SK-N-SH (cell line): ENCODE measurements around the gene BBLN. TPM values are rescaled to one million over a fixed set of nuclear protein-coding genes. Genes with fewer than 3 reads are reported as not detected.

ENCODE experiments used
- CTCF ChIA-PET: fragments of 300-600, 350-600 bp; formaldehyde crosslinking; extraction: SDS; loops from one replicate; lab custom pipeline; 2021; lab: Yijun Ruan, JAX
- POLR2A ChIA-PET: fragments of 350-600 bp; sonication (Branson Sonifier 250); formaldehyde crosslinking; extraction: SDS; loops from one replicate; lab custom pipeline; 2020; ENCODE audit warnings: antibody characterized with exemption, inconsistent platforms; lab: Yijun Ruan, JAX
- DNase-seq: peaks from one replicate; pipeline ENCODE4 v3.0.0; 2012
- H2AFZ ChIP-seq: fragments of 200-600 bp; sonication (generic); 2 replicates; pipeline ENCODE4 v1.8.1; 2016; ENCODE audit warnings: antibody characterized with exemption, mild to moderate bottlenecking, low read depth
- H3F3A ChIP-seq: fragments of 200-600 bp; sonication (generic); replicated peaks from 2 replicates; pipeline ENCODE3; 2016; ENCODE audit warnings: antibody characterized with exemption, mild to moderate bottlenecking; ENCODE audit not compliant: insufficient read depth
- H3K27ac ChIP-seq, 2 experiments: fragments of 200-500 bp in 1 of 2; fragments of 200-600 bp in 1 of 2; sonication (Bioruptor generic) in 1 of 2; sonication (generic), shearing (Covaris generic) in 1 of 2; 2 replicates each; pipeline versions ENCODE4 v1.5.1 to v1.6.1; 2014 to 2016; ENCODE audit warnings: low read depth in 2 of 2, inconsistent platforms in 1 of 2, low read length in 1 of 2, mild to moderate bottlenecking in 1 of 2, mixed read lengths in 1 of 2
- H3K27me3 ChIP-seq: fragments of 200-600 bp; sonication (generic), shearing (Covaris generic); 2 replicates; pipeline ENCODE4 v1.6.1; 2016; ENCODE audit warnings: mixed run types; ENCODE audit not compliant: insufficient read depth
- H3K36me3 ChIP-seq, 2 experiments: fragments of 200-500 bp in 1 of 2; fragments of 200-600 bp in 1 of 2; sonication (Bioruptor generic) in 1 of 2; sonication (generic) in 1 of 2; replicated peaks in 1 of 2; 2 replicates each; pipeline versions ENCODE3 to v1.5.1; 2014 to 2016; ENCODE audit warnings: low read length in 1 of 2, mild to moderate bottlenecking in 1 of 2; ENCODE audit not compliant: insufficient read depth in 2 of 2, control insufficient read depth in 1 of 2
- H3K4me1 ChIP-seq, 2 experiments: fragments of 200-500 bp in 1 of 2; fragments of 200-600 bp in 1 of 2; sonication (Bioruptor generic) in 1 of 2; sonication (generic), shearing (Covaris generic) in 1 of 2; 2 replicates each; pipeline versions ENCODE4 v1.5.1 to v1.6.1; 2014 to 2016; ENCODE audit warnings: low read depth in 1 of 2, low read length in 1 of 2, mixed run types in 1 of 2; ENCODE audit not compliant: insufficient read depth in 2 of 2, control insufficient read depth in 1 of 2
- H3K4me2 ChIP-seq: fragments of 200-600 bp; sonication (generic), shearing (Covaris generic); 2 replicates; pipeline ENCODE4 v1.6.1; 2017; ENCODE audit warnings: mixed run types
- H3K4me3 ChIP-seq, 2 experiments: fragments of 200-500 bp in 1 of 2; fragments of 200-600 bp in 1 of 2; sonication (Bioruptor generic) in 1 of 2; sonication (generic), shearing (Covaris generic) in 1 of 2; 2 replicates each; pipeline versions ENCODE4 v1.5.1 to v1.8.1; 2014 to 2016; ENCODE audit warnings: low read depth in 2 of 2, inconsistent platforms in 1 of 2, low read length in 1 of 2, mild to moderate bottlenecking in 1 of 2, mixed read lengths in 1 of 2, moderate library complexity in 1 of 2
- H3K79me2 ChIP-seq: fragments of 200-600 bp; sonication (generic); 2 replicates; pipeline ENCODE4 v1.8.1; 2017; ENCODE audit warnings: mild to moderate bottlenecking; ENCODE audit not compliant: insufficient read depth
- H3K9ac ChIP-seq: fragments of 200-600 bp; sonication (generic); 2 replicates; pipeline ENCODE4 v1.6.1; 2017; ENCODE audit warnings: mixed run types
- H3K9me2 ChIP-seq: fragments of 200-600 bp; sonication (generic); 2 replicates; pipeline ENCODE4 v1.6.1; 2017; ENCODE audit warnings: mixed run types
- H3K9me3 ChIP-seq: fragments of 200-600 bp; sonication (generic); 2 replicates; pipeline ENCODE4 v1.6.1; 2017; ENCODE audit warnings: mixed run types, mild to moderate bottlenecking, moderate library complexity
- H4K20me1 ChIP-seq: fragments of 200-600 bp; sonication (generic); 2 replicates; pipeline ENCODE4 v1.6.1; 2017; ENCODE audit warnings: mild to moderate bottlenecking, mixed run types; ENCODE audit not compliant: insufficient read depth
- CHD2 ChIP-seq: fragments of 150-350 bp; IDR thresholded peaks from 2 replicates; pipeline ENCODE4 v1.6.1; 2018; ENCODE audit warnings: low read length; ENCODE audit not compliant: partially characterized antibody
- ELF1 ChIP-seq: IDR thresholded peaks from 2 replicates; pipeline ENCODE4 v1.4.0; 2012
- EP300 ChIP-seq, 2 experiments: IDR thresholded peaks; 2 replicates each; pipeline versions ENCODE4 v1.4.0 to v1.6.1; 2012; ENCODE audit warnings: borderline replicate concordance in 1 of 2, low read depth in 1 of 2, low read length in 1 of 2
- EZH2phosphoT487 ChIP-seq: fragments of 200-600 bp; sonication (generic); IDR thresholded peaks from 2 replicates; pipeline ENCODE4 v1.6.1; 2017; ENCODE audit warnings: low read depth, mixed run types, mild to moderate bottlenecking, antibody characterized with exemption, moderate library complexity, borderline replicate concordance
- FOXJ3 ChIP-seq: sonication (generic); formaldehyde crosslinking; IDR thresholded peaks from 2 replicates; pipeline ENCODE4 v1.5.1; 2020; ENCODE audit warnings: mild to moderate bottlenecking, missing genetic modification reagents
- GABPA ChIP-seq: IDR thresholded peaks from 2 replicates; pipeline ENCODE4 v1.4.0; 2012; ENCODE audit warnings: low read depth, mild to moderate bottlenecking
- GATA2 ChIP-seq: sonication (generic); formaldehyde crosslinking; IDR thresholded peaks from 2 replicates; pipeline ENCODE4 v1.5.0; 2020; ENCODE audit warnings: mild to moderate bottlenecking, missing genetic modification reagents
- JUND ChIP-seq: IDR thresholded peaks from 2 replicates; pipeline ENCODE4 v1.4.0; 2012
- NFIC ChIP-seq: IDR thresholded peaks from 2 replicates; pipeline ENCODE4 v1.4.0; 2012; ENCODE audit warnings: borderline replicate concordance
- NRF1 ChIP-seq: IDR thresholded peaks from 2 replicates; pipeline ENCODE4 v1.6.1; 2012; ENCODE audit warnings: low read depth, mild to moderate bottlenecking, low read length
- PBX3 ChIP-seq: IDR thresholded peaks from 2 replicates; pipeline ENCODE4; 2012
- POLR2AphosphoS5 ChIP-seq: IDR thresholded peaks from 2 replicates; pipeline ENCODE4 v1.6.1; 2012; ENCODE audit warnings: low read depth, low read length
- RAD21 ChIP-seq: IDR thresholded peaks from 2 replicates; pipeline ENCODE4 v1.6.1; 2012; ENCODE audit warnings: mild to moderate bottlenecking, low read length
- REST ChIP-seq: IDR thresholded peaks from 2 replicates; pipeline ENCODE4 v1.6.1; 2012; ENCODE audit warnings: mild to moderate bottlenecking, low read depth, low read length, moderate library complexity
- RFX5 ChIP-seq: IDR thresholded peaks from 2 replicates; pipeline ENCODE4 v1.6.1; 2012; ENCODE audit warnings: mild to moderate bottlenecking, improper control_type of control experiment, low read length
- RXRA ChIP-seq: IDR thresholded peaks from 2 replicates; pipeline ENCODE4 v1.4.0; 2012; ENCODE audit warnings: low read depth, mild to moderate bottlenecking, borderline replicate concordance
- SMC3 ChIP-seq: IDR thresholded peaks from 2 replicates; pipeline ENCODE4 v1.6.1; 2012; ENCODE audit warnings: low read depth, low read length, improper control_type of control experiment
- TAF1 ChIP-seq: IDR thresholded peaks from 2 replicates; pipeline ENCODE4 v1.6.1; 2012; ENCODE audit warnings: low read depth, mild to moderate bottlenecking, low read length, moderate library complexity, borderline replicate concordance
- TCF12 ChIP-seq: IDR thresholded peaks from 2 replicates; pipeline ENCODE4 v1.4.0; 2012
- TEAD4 ChIP-seq: IDR thresholded peaks from 2 replicates; pipeline ENCODE4 v1.4.0; 2012; ENCODE audit warnings: mild to moderate bottlenecking, borderline replicate concordance; ENCODE audit not compliant: insufficient read depth
- USF2 ChIP-seq: fragments of 150-350 bp; IDR thresholded peaks from 2 replicates; pipeline ENCODE4 v1.6.1; 2017; ENCODE audit warnings: antibody characterized with exemption, low read length, low read depth, borderline replicate concordance
- YY1 ChIP-seq: IDR thresholded peaks from 2 replicates; pipeline ENCODE4 v1.4.0; 2012; ENCODE audit warnings: low read depth, mild to moderate bottlenecking
- WGBS: methylation state at CpG from one replicate; pipeline ENCODE4 v1.1.6; 2017; ENCODE audit warnings: low lambda C conversion rate; 5-methylcytosine and 5-hydroxymethylcytosine counted together
- polyA plus RNA-seq, 3 experiments: library from polyadenylated mRNA; depleted of rRNA; stranded (reverse); fragments of >200 nt; gene quantifications; 2 replicates each; pipeline ENCODE4 v1.2.3, GENCODE V29; 2012

BBLN gene
- polyA plus RNA-seq, 1 of the 3 experiments (the other 2 are of a cell fraction): 109 TPM

- Histone ChIP-seq H3K9me2 (no peaks in the 10 kb centered on the region), H3K4me1 (peaks cover 0 to 20% of the 10 kb centered on the region in 2 experiments; a peak in 1 of 4 replicates), H3K9me3 (no peaks in the 10 kb centered on the region), H4K20me1 (no peaks in the 10 kb centered on the region), H3K27me3 (no peaks in the 10 kb centered on the region), H3K36me3 (no peaks in the 10 kb centered on the region), H3K4me3 (no peak overlapping the region), H3K27ac (no peak overlapping the region), H3K4me2 (no peak overlapping the region), H3K79me2 (peaks cover 24% of the 10 kb centered on the region), H2AFZ (no peak overlapping the region), H3F3A (peaks cover 16% of the 10 kb centered on the region), H3K9ac (no peak overlapping the region)
- WGBS: 81% methylated on average over 13 of the region's 13 CpGs
- ChIA-PET POLR2A (interaction anchor here (1.6 kb wide), 1 partner anchor 11 kb away, joined by 5 read pairs; the partner anchor contains the start of gene CIZ1), CTCF (interaction anchor here (0.7 to 2.7 kb wide), 4 partner anchors 10 to 54 kb away, joined by 3 to 10 read pairs (median 5); no protein-coding TSS in a partner anchor)
- DNase-seq: no peak
- TF ChIP-seq RFX5 (no peak), NRF1 (no peak), FOXJ3 (no peak), GATA2 (no peak), GABPA (no peak), RAD21 (no peak), EP300 (IDR thresholded peaks at IDR 0.05; ENCODE audit: borderline replicate concordance in 1 of 2, low read depth in 1 of 2, low read length in 1 of 2) (no peak), ELF1 (no peak), SMC3 (no peak), YY1 (no peak), NFIC (no peak), REST (no peak), POLR2AphosphoS5 (no peak)
Observed at GRCh38 chr9:128201441-128202369, 41.6 kb downstream of the BBLN start.

GRCh38 chr9:128202648-128203023 lies 42.6 kb downstream of the BBLN start:
- WGBS: 14% methylated on average over 2 of the region's 2 CpGs
- Histone ChIP-seq H3K4me1 (peaks cover 0 to 20% of the 10 kb centered on the region in 2 experiments; a peak in 1 of 4 replicates), H3K9me2 (no peaks in the 10 kb centered on the region), H4K20me1 (no peaks in the 10 kb centered on the region), H3K79me2 (peaks cover 24% of the 10 kb centered on the region), H3K9ac (no peak overlapping the region), H3K9me3 (no peaks in the 10 kb centered on the region), H3K27me3 (no peaks in the 10 kb centered on the region), H3K4me2 (0 out of 2 replicates have a peak overlapping the region, but pooled peaks have one; percentile 90), H3K4me3 (peak overlapping the region; percentile 64 to 76; a peak in 1 of 4 replicates), H3F3A (peaks cover 16% of the 10 kb centered on the region), H3K27ac (no peak overlapping the region; a peak in 1 of 4 replicates), H3K36me3 (no peaks in the 10 kb centered on the region), H2AFZ (peak overlapping the region; percentile 24)
- ChIA-PET CTCF (interaction anchor here (2.1 to 2.7 kb wide), 2 partner anchors 9 to 43 kb away, joined by 6 to 10 read pairs; no protein-coding TSS in a partner anchor), POLR2A (no interaction called here)
- DNase-seq: no peak
- no peak for TF ChIP-seq CHD2
- no peak for TF ChIP-seq JUND
- TF ChIP-seq EZH2phosphoT487: no peak
- no peak for TF ChIP-seq RAD21
- no peak for TF ChIP-seq GABPA
- no peak for TF ChIP-seq USF2
- no peak for TF ChIP-seq TEAD4
- no peak for TF ChIP-seq GATA2
- no peak for TF ChIP-seq PBX3
- TF ChIP-seq SMC3: no peak
- no peak for TF ChIP-seq TAF1
- TF ChIP-seq ELF1: no peak
- no peak for TF ChIP-seq RXRA
- TF ChIP-seq TCF12: no peak
